Omental fat pad (tissue), 4 donors: Measurements from ENCODE around the gene SMYD1. TPM values are rescaled to one million over a fixed set of nuclear protein-coding genes. Genes with fewer than 3 reads are reported as not detected.

ENCODE experiments used
- ATAC-seq: fragments of 150-250 bp; one replicate; pipeline ENCODE4 v1.9.1; 2016; ENCODE audit warnings: mild to moderate bottlenecking, moderate library complexity; ENCODE audit not compliant: low FRiP score
- DNase-seq: peaks from one replicate; pipeline ENCODE4 v3.0.0-alpha.2; 2019; ENCODE audit warnings: low spot score
- CTCF ChIP-seq, 3 donors: fragments of 450-650 bp; IDR thresholded peaks; one replicate each; pipeline ENCODE4 v1.5.1; 2016 to 2017; ENCODE audit warnings: antibody characterized with exemption in 3 of 3, mild to moderate bottlenecking in 3 of 3, moderate library complexity in 2 of 3
- total RNA-seq, 4 donors: library from RNA; depleted of rRNA; stranded (reverse); fragments of >200 nt; gene quantifications; one replicate each; pipeline ENCODE4 v1.1.0, GENCODE V29; 2016

Gene SMYD1
- total RNA-seq, 4 donors from 2014 or later, result not detected

- ATAC-seq, result no peak
- TF ChIP-seq CTCF (IDR thresholded peaks at IDR 0.05), result no peak
- no peak for DNase-seq
Observed at GRCh38 chr2:88129313-88129959, 61.8 kb downstream of the SMYD1 start.

GRCh38 chr2:88131201-88131998 is 63.8 kb downstream of the SMYD1 start:
- TF ChIP-seq CTCF (IDR thresholded peaks at IDR 0.05), result no peak
- ATAC-seq (no peak), DNase-seq (no peak)

GRCh38 chr2:88131999-88132368 is 64.4 kb downstream of the SMYD1 start:
- no peak for TF ChIP-seq CTCF (IDR thresholded peaks at IDR 0.05)
- DNase-seq (no peak), ATAC-seq (no peak)

GRCh38 chr2:88133875-88134274 is 66.2 kb downstream of the SMYD1 start:
- TF ChIP-seq CTCF (IDR thresholded peaks at IDR 0.05), result no peak
- no peak for DNase-seq
- no peak for ATAC-seq

- no peak for TF ChIP-seq CTCF (IDR thresholded peaks at IDR 0.05)
- no peak for ATAC-seq
- DNase-seq, result no peak
Observed at GRCh38 chr2:88136817-88137216, 69.2 kb downstream of the SMYD1 start.

GRCh38 chr2:88137833-88138232 is 70.2 kb downstream of the SMYD1 start:
- ATAC-seq, result no peak
- TF ChIP-seq CTCF (IDR thresholded peaks at IDR 0.05), result no peak
- DNase-seq, result no peak
